ENCODE data around the gene AIFM3.

Gene AIFM3

GRCh38 chr22:21009638-21010425 lies 42.8 kb downstream of the AIFM3 start:
- DNase-seq (ENCODE audit: low spot score) = no peak

- DNase-seq (ENCODE audit: low spot score) = no peak
Observed at GRCh38 chr22:21010426-21011113, 43.5 kb downstream of the AIFM3 start.

- no peak for DNase-seq (ENCODE audit: low spot score)
Observed at GRCh38 chr22:21012446-21013407, 45.7 kb downstream of the AIFM3 start.

- no peak for DNase-seq (ENCODE audit: low spot score)
Observed at GRCh38 chr22:21013657-21014201, 46.7 kb downstream of the AIFM3 start.

GRCh38 chr22:21014202-21014725 lies 47.2 kb downstream of the AIFM3 start:
- DNase-seq (ENCODE audit: low spot score) = peak; percentile 79

- peak; percentile 38 for DNase-seq (ENCODE audit: low spot score)
Observed at GRCh38 chr22:21014726-21015465, 47.8 kb downstream of the AIFM3 start, which contains the start of gene P2RX6. Gene P2RX6, plus strand, starts transcription at chr22:21015165. Its CDS starts 10 bp downstream, at chr22:21015175.

- DNase-seq (ENCODE audit: low spot score) = no peak
Observed at GRCh38 chr22:21015466-21016006, 48.5 kb downstream of the AIFM3 start.

- no peak for DNase-seq (ENCODE audit: low spot score)
Observed at GRCh38 chr22:21016644-21017420, 49.8 kb downstream of the AIFM3 start.

GRCh38 chr22:21018314-21018713 lies 51.3 kb downstream of the AIFM3 start:
- DNase-seq (ENCODE audit: low spot score) = no peak

- DNase-seq (ENCODE audit: low spot score) = no peak
Observed at GRCh38 chr22:21020802-21021429, 53.9 kb downstream of the AIFM3 start.

GRCh38 chr22:21022507-21022906 lies 55.5 kb downstream of the AIFM3 start:
- no peak for DNase-seq (ENCODE audit: low spot score)

- no peak for DNase-seq (ENCODE audit: low spot score)
Observed at GRCh38 chr22:21022955-21023614, 56.0 kb downstream of the AIFM3 start.

GRCh38 chr22:21025266-21025665 lies 58.2 kb downstream of the AIFM3 start:
- no peak for DNase-seq (ENCODE audit: low spot score)

GRCh38 chr22:21025763-21026755 lies 59.0 kb downstream of the AIFM3 start:
- DNase-seq (ENCODE audit: low spot score) = no peak

- no peak for DNase-seq (ENCODE audit: low spot score)
Observed at GRCh38 chr22:21026783-21027692, 60.0 kb downstream of the AIFM3 start.
